Tibial nerve (tissue), 4 donors: ENCODE measurements around the gene MAPK10. TPM values are rescaled to one million over a fixed set of nuclear protein-coding genes. Genes with fewer than 3 reads are reported as not detected.

ENCODE experiments used
- DNase-seq, 2 donors: peaks; one replicate each; pipeline ENCODE4 v3.0.0-alpha.2; 2019; ENCODE audit warnings: low spot score in 2 of 2
- H3K27ac ChIP-seq, 4 donors: fragments of 200-600 bp; sonication (generic) in 3 of 4; one replicate each; pipeline ENCODE4 v1.5.1; 2017 to 2019; ENCODE audit warnings: mild to moderate bottlenecking in 1 of 4
- H3K27me3 ChIP-seq, 2 donors: fragments of 200-600 bp; sonication (generic) in 1 of 2; one replicate each; pipeline versions ENCODE4 v1.5.1 to v1.6.0; 2017 to 2019
- H3K36me3 ChIP-seq, 3 donors: fragments of 200-600 bp; sonication (generic); one replicate each; pipeline ENCODE4 v1.5.1; 2018 to 2019
- H3K4me1 ChIP-seq, 4 donors: fragments of 200-600 bp; sonication (generic) in 3 of 4; one replicate each; pipeline ENCODE4 v1.5.1; 2017 to 2019
- H3K4me3 ChIP-seq, 4 donors: fragments of 200-600 bp; sonication (generic) in 3 of 4; one replicate each; pipeline ENCODE4 v1.5.1; 2017 to 2019; ENCODE audit warnings: mild to moderate bottlenecking in 1 of 4, moderate library complexity in 1 of 4
- H3K9me3 ChIP-seq, 4 donors: fragments of 200-600 bp; sonication (generic) in 3 of 4; one replicate each; pipeline ENCODE4 v1.5.1; 2017 to 2019
- CTCF ChIP-seq, 5 experiments: fragments of 200-600 bp in 3 of 5; fragments of 450-650 bp in 2 of 5; sonication (generic) in 3 of 5; IDR thresholded peaks; one replicate each; pipeline ENCODE4 v1.5.1; 2016 to 2019; ENCODE audit warnings: antibody characterized with exemption in 5 of 5, mild to moderate bottlenecking in 3 of 5, moderate library complexity in 2 of 5
- EP300 ChIP-seq, 2 donors: sonication (generic); formaldehyde crosslinking; IDR thresholded peaks; one replicate each; pipeline ENCODE4 v1.6.1; 2017; ENCODE audit warnings: antibody characterized with exemption in 2 of 2, mild to moderate bottlenecking in 1 of 2
- POLR2A ChIP-seq, 2 donors: fragments of 450-650 bp; IDR thresholded peaks; one replicate each; pipeline ENCODE4 v1.6.1; 2017; ENCODE audit warnings: antibody characterized with exemption in 2 of 2, mild to moderate bottlenecking in 2 of 2, moderate library complexity in 2 of 2
- WGBS, 2 donors: methylation state at CpG; one replicate each; pipeline ENCODE4 v1.1.5; 2018; 5-methylcytosine and 5-hydroxymethylcytosine counted together
- total RNA-seq, 4 donors: library from RNA; depleted of rRNA; stranded (reverse); fragments of >200 nt; gene quantifications; one replicate each; pipeline ENCODE4 v1.1.0, GENCODE V29; 2016

Gene MAPK10
- total RNA-seq, 4 donors from 2014 or later = 20.7 to 34.5 (median 28.0) TPM

GRCh38 chr4:86221002-86221401 lies 138.9 kb downstream of the MAPK10 start:
- Histone ChIP-seq H3K36me3 (no peaks in the 10 kb centered on the region), H3K4me3 (no peak overlapping the region), H3K27ac (no peak overlapping the region), H3K9me3 (no peaks in the 10 kb centered on the region), H3K4me1 (no peaks in the 10 kb centered on the region), H3K27me3 (no peaks in the 10 kb centered on the region)
- WGBS, 2 donors = 77% methylated on average over 4 of the region's 4 CpGs
- DNase-seq = no peak
- TF ChIP-seq EP300 (IDR thresholded peaks at IDR 0.05) (no peak), POLR2A (IDR thresholded peaks at IDR 0.05) (no peak), CTCF (IDR thresholded peaks at IDR 0.05) (no peak)

DNA sequence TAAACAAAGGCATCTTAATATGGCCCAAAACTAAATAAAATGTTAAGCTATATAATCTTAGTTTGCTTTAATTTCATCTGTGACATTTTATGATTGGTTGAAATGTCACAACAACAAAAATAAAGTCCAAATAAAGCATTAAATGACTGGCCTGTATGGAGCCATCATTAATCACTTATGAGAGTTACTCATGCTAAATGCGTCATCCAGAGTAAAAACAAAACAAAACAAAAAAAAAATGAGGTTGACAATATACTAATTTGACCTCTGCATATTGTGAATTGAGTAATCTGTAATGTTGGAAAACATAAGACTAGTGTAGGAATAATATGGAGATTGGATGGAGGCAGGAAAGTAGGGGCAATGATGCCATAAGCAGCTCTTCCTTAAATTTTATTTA lies 139.7 kb downstream of the MAPK10 start:
- TF ChIP-seq CTCF (IDR thresholded peaks at IDR 0.05) = no peak
- no peak for TF ChIP-seq EP300 (IDR thresholded peaks at IDR 0.05)
- no peak for TF ChIP-seq POLR2A (IDR thresholded peaks at IDR 0.05)
- no peak overlapping the region for H3K27ac ChIP-seq
- no peak for DNase-seq
- H3K36me3 ChIP-seq = no peaks in the 10 kb centered on the region
- H3K4me1 ChIP-seq = no peaks in the 10 kb centered on the region
- 53 to 59% methylated on average over 1 of the region's 1 CpG for WGBS, 2 donors
- no peak overlapping the region for H3K4me3 ChIP-seq
- no peaks in the 10 kb centered on the region for H3K27me3 ChIP-seq
- H3K9me3 ChIP-seq = peaks cover 0 to 5% (median 2%) of the 10 kb centered on the region in 4 donors

DNA sequence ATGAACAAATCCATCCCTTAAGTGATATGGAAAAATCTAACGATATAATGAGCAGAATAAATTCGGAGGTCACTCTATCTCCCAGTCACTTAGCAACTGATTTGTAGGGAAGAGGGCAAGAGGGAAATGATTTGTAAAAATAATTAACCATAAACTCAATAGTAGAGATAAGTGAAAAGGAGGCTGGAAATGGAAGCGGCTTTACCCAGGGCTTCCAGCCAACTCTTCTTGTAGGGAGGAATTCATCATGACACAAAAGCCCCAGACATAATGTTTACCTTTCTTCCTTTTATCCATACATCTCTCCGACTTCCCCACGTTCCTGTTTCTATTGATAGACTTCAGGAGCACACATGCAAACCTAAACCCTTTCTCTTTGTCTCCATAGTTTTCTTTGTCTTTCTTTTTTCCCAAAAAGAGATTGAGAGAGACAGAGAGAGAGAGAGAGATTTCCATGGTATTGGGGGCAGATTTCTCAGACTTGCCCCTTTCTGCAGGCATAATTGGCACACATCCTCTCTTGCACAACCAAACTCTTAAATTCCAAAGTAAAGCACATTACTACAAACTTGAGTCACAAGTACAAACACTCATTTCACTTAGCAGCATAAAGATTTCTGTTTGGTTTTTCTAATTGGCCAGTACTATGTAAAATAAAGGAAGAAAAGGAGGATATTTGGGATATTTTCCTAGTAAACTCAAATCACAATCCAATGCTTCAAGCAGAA lies 140.9 kb downstream of the MAPK10 start:
- Histone ChIP-seq H3K27ac (no peak overlapping the region), H3K27me3 (no peaks in the 10 kb centered on the region), H3K36me3 (no peaks in the 10 kb centered on the region), H3K4me1 (no peaks in the 10 kb centered on the region), H3K4me3 (no peak overlapping the region), H3K9me3 (peaks cover 0 to 16% (median 6%) of the 10 kb centered on the region in 4 donors)
- TF ChIP-seq EP300 (IDR thresholded peaks at IDR 0.05) (no peak), POLR2A (IDR thresholded peaks at IDR 0.05) (no peak), CTCF (IDR thresholded peaks at IDR 0.05) (no peak)
- no peak for DNase-seq
- WGBS, 2 donors = 60 to 64% methylated on average over 5 of the region's 5 CpGs

DNA sequence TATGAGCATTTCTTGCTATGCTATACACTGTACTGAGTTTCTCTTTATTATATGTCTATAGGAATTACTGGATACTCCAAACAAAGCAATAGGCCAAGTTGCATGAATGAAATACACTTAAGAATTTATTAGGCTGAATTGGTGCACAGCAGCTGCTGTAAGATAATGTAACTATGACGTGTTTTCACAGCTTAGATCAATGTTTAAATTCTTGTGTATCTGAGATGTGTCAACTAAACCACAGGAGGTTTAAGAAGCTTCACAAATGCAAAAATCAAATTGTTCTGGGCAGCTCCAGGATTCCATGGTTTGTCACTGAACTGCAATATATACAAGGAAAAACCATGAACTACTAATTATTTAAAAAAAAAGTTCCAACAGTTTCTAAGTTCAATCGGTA lies 156.7 kb downstream of the MAPK10 start:
- TF ChIP-seq EP300 (IDR thresholded peaks at IDR 0.05) (no peak), CTCF (IDR thresholded peaks at IDR 0.05) (no peak), POLR2A (IDR thresholded peaks at IDR 0.05) (no peak)
- no peak for DNase-seq
- Histone ChIP-seq H3K4me1 (no peaks in the 10 kb centered on the region), H3K4me3 (no peak overlapping the region), H3K9me3 (peaks cover 0 to 5% (median 0%) of the 10 kb centered on the region in 4 donors), H3K27ac (no peak overlapping the region), H3K36me3 (no peaks in the 10 kb centered on the region), H3K27me3 (no peaks in the 10 kb centered on the region)
- 87 to 89% methylated on average over 2 of the region's 2 CpGs for WGBS, 2 donors

- no peak overlapping the region for H3K4me3 ChIP-seq
- H3K4me1 ChIP-seq = no peaks in the 10 kb centered on the region
- H3K9me3 ChIP-seq = peaks cover 0 to 37% (median under 1%) of the 10 kb centered on the region in 4 donors
- H3K27me3 ChIP-seq = no peaks in the 10 kb centered on the region
- H3K27ac ChIP-seq = no peak overlapping the region
- 86 to 93% methylated on average over 1 of the region's 1 CpG for WGBS, 2 donors
- H3K36me3 ChIP-seq = no peaks in the 10 kb centered on the region
- no peak for TF ChIP-seq CTCF (IDR thresholded peaks at IDR 0.05)
- no peak for DNase-seq
These were observed 174.2 kb downstream of the MAPK10 start for GRCh38 chr4:86185659-86186058.
